ENCODE results near the gene UGDH. TPM values are rescaled to one million over a fixed set of nuclear protein-coding genes. Genes with fewer than 3 reads are reported as not detected.
"Not testable (repeated sequence)": the region's sequence is repeated elsewhere in the genome, so short reads cannot be mapped to it uniquely, and the experiment has no call there.

The UGDH gene
- total RNA-seq, 4 donors from 2014 or later, result 36.4 to 192 (median 48.9) TPM

GRCh38 chr4:39514888-39515401 is 12.3 kb downstream of the UGDH start:
- Histone ChIP-seq H3K4me3 (no peak overlapping the region), H3K4me1 (no peaks in the 10 kb centered on the region), H3K9me3 (no peaks in the 10 kb centered on the region), H3K27ac (no peak overlapping the region), H3K27me3 (no peaks in the 10 kb centered on the region), H3K36me3 (no peaks in the 10 kb centered on the region)
- no peak for TF ChIP-seq POLR2A (IDR thresholded peaks at IDR 0.05)
- no peak for TF ChIP-seq CTCF (IDR thresholded peaks at IDR 0.05)
- intact Hi-C loops (cut with DNase I; ENCODE audit: low total_unique reads), result no loop called here
- DNase-seq, result no peak

- H3K9me3 ChIP-seq; intact Hi-C loops (cut with DNase I; ENCODE audit: low total_unique reads); H3K36me3 ChIP-seq: not testable (repeated sequence)
Measured at GRCh38 chr4:39514266-39514665, 13.0 kb downstream of the UGDH start.

GRCh38 chr4:39510348-39510929 is 16.8 kb downstream of the UGDH start:
- TF ChIP-seq CTCF (IDR thresholded peaks at IDR 0.05) (no peak), POLR2A (IDR thresholded peaks at IDR 0.05) (no peak)
- H3K9me3 ChIP-seq, result no peaks in the 10 kb centered on the region
- DNase-seq, result no peak
- H3K4me3 ChIP-seq, result no peak overlapping the region
- H3K36me3 ChIP-seq, result no peaks in the 10 kb centered on the region
- no peaks in the 10 kb centered on the region for H3K27me3 ChIP-seq
- intact Hi-C loops (cut with DNase I; ENCODE audit: low total_unique reads), result no loop called here
- no peaks in the 10 kb centered on the region for H3K4me1 ChIP-seq
- H3K27ac ChIP-seq, result no peak overlapping the region

More at GRCh38 chr4:39514266-39514665, 13.0 kb downstream of the UGDH start:
- H3K27me3 ChIP-seq, H3K27ac ChIP-seq, H3K4me3 ChIP-seq, H3K4me1 ChIP-seq, DNase-seq: not testable (repeated sequence)

- no peak for TF ChIP-seq POLR2A (IDR thresholded peaks at IDR 0.05)
- no peak for TF ChIP-seq CTCF (IDR thresholded peaks at IDR 0.05)
- Histone ChIP-seq H3K27me3 (no peaks in the 10 kb centered on the region), H3K9me3 (no peaks in the 10 kb centered on the region), H3K36me3 (no peaks in the 10 kb centered on the region), H3K27ac (no peak overlapping the region), H3K4me3 (no peak overlapping the region), H3K4me1 (no peaks in the 10 kb centered on the region)
- intact Hi-C loops (cut with DNase I; ENCODE audit: low total_unique reads), result no loop called here
- DNase-seq, result no peak
Measured at GRCh38 chr4:39505581-39505980, 21.7 kb downstream of the UGDH start.

GRCh38 chr4:39504538-39504937 is 22.7 kb downstream of the UGDH start:
- TF ChIP-seq CTCF (IDR thresholded peaks at IDR 0.05) (no peak), POLR2A (IDR thresholded peaks at IDR 0.05) (no peak)
- H3K36me3 ChIP-seq, result no peaks in the 10 kb centered on the region

GRCh38 chr4:39502664-39503035 is 24.6 kb downstream of the UGDH start:
- DNase-seq; H3K4me3 ChIP-seq; H3K36me3 ChIP-seq; H3K27ac ChIP-seq; H3K27me3 ChIP-seq; H3K4me1 ChIP-seq; H3K9me3 ChIP-seq; intact Hi-C loops (cut with DNase I; ENCODE audit: low total_unique reads): not testable (repeated sequence)

More at GRCh38 chr4:39504538-39504937, 22.7 kb downstream of the UGDH start:
- Histone ChIP-seq H3K4me3 (no peak overlapping the region), H3K9me3 (no peaks in the 10 kb centered on the region), H3K4me1 (no peaks in the 10 kb centered on the region), H3K27me3 (no peaks in the 10 kb centered on the region), H3K27ac (no peak overlapping the region)
- no peak for DNase-seq
- intact Hi-C loops (cut with DNase I; ENCODE audit: low total_unique reads), result no loop called here
